ENCODE measurements around the gene EVI2B. TPM values are rescaled to one million over a fixed set of nuclear protein-coding genes. Genes with fewer than 3 reads are reported as not detected.

EVI2B gene
- total RNA-seq, 1 experiment from 2014 or later, result 0.37 TPM

GRCh38 chr17:31254654-31255053 is 59.2 kb downstream of the EVI2B start:
- Mint-ChIP-seq H3K9me3 (no peaks in the 10 kb centered on the region), H3K27me3 (ENCODE audit: low read depth) (no peaks in the 10 kb centered on the region), H3K4me1 (peaks cover 8% of the 10 kb centered on the region), H3K4me3 (no peak overlapping the region), H3K27ac (no peak overlapping the region), H3K36me3 (no peaks in the 10 kb centered on the region)
- TF ChIP-seq NR3C1 (CRISPR knock-in tag; conservative IDR thresholded peaks at IDR 0.05; ENCODE audit: low read depth) (no peak), ZBTB21 (CRISPR knock-in tag; IDR thresholded peaks at IDR 0.05; ENCODE audit: borderline replicate concordance) (no peak), ZNF396 (CRISPR knock-in tag; IDR thresholded peaks at IDR 0.05; ENCODE audit: borderline replicate concordance) (no peak), AFF4 (CRISPR knock-in tag; IDR thresholded peaks at IDR 0.05; ENCODE audit: borderline replicate concordance) (no peak), ZNF671 (CRISPR knock-in tag; IDR thresholded peaks at IDR 0.05) (no peak), NR1H2 (CRISPR knock-in tag; IDR thresholded peaks at IDR 0.05) (no peak), ATF2 (CRISPR knock-in tag; IDR thresholded peaks at IDR 0.05; ENCODE audit: borderline replicate concordance, low read depth) (no peak), ZNF512 (CRISPR knock-in tag; IDR thresholded peaks at IDR 0.05; ENCODE audit: borderline replicate concordance) (no peak), ZNF281 (CRISPR knock-in tag; IDR thresholded peaks at IDR 0.05) (no peak), E2F4 (CRISPR knock-in tag; IDR thresholded peaks at IDR 0.05; ENCODE audit: borderline replicate concordance, low read depth) (no peak), CDX4 (CRISPR knock-in tag; IDR thresholded peaks at IDR 0.05; ENCODE audit: borderline replicate concordance) (no peak), GRHL2 (CRISPR knock-in tag; IDR thresholded peaks at IDR 0.05; ENCODE audit: insufficient replicate concordance, severe bottlenecking) (no peak), SP1 (CRISPR knock-in tag; conservative IDR thresholded peaks at IDR 0.05) (no peak), ELF4 (CRISPR knock-in tag; IDR thresholded peaks at IDR 0.05; ENCODE audit: low read depth) (no peak), TCF7 (CRISPR knock-in tag; IDR thresholded peaks at IDR 0.05; ENCODE audit: low read depth) (no peak), ATF3 (CRISPR knock-in tag; conservative IDR thresholded peaks at IDR 0.05) (no peak), IRF1 (CRISPR knock-in tag; IDR thresholded peaks at IDR 0.05) (no peak), SOX15 (CRISPR knock-in tag; IDR thresholded peaks at IDR 0.05) (no peak), E2F5 (CRISPR knock-in tag; IDR thresholded peaks at IDR 0.05) (no peak)
- no peak for ATAC-seq
- ChIA-PET POLR2A (interaction anchor here (0.7 kb wide), 1 partner anchor 30 kb away, joined by 8 read pairs; no protein-coding TSS in a partner anchor), CTCF (interaction anchor here (1.2 to 2.1 kb wide), 3 partner anchors 17 to 193 kb away, joined by 3 to 7 read pairs (median 4); no protein-coding TSS in a partner anchor)
- DNase-seq (ENCODE audit: low spot score), result no peak

Data from WTC11 (cell line).